PFSK-1 (cell line): ENCODE results near the gene PPA2.

Experiments
- POLR2AphosphoS5 ChIP-seq: IDR thresholded peaks from 2 replicates; pipeline ENCODE4 v1.6.1; 2012; ENCODE audit warnings: low read depth, mild to moderate bottlenecking, control low read depth, low read length, moderate library complexity
- SIN3A ChIP-seq: IDR thresholded peaks from 2 replicates; pipeline ENCODE4 v1.6.1; 2012; ENCODE audit warnings: mild to moderate bottlenecking, low read length, moderate library complexity, borderline replicate concordance; ENCODE audit not compliant: insufficient read depth
- TAF1 ChIP-seq: IDR thresholded peaks from 2 replicates; pipeline ENCODE4 v1.6.1; 2012; ENCODE audit warnings: low read length, control low read depth, borderline replicate concordance; ENCODE audit not compliant: insufficient read depth
- TF ChIP-seq, protein P1 (sequence below), 2 experiments: IDR thresholded peaks; 2 replicates each; pipeline versions ENCODE4 v1.6.1 to v1.8.0; 2011 to 2012; ENCODE audit warnings: low read depth in 2 of 2, low read length in 2 of 2, control low read depth in 1 of 2, inconsistent platforms in 1 of 2, mild to moderate bottlenecking in 1 of 2, moderate library complexity in 1 of 2; ENCODE audit not compliant: insufficient read depth in 1 of 2

DNA sequence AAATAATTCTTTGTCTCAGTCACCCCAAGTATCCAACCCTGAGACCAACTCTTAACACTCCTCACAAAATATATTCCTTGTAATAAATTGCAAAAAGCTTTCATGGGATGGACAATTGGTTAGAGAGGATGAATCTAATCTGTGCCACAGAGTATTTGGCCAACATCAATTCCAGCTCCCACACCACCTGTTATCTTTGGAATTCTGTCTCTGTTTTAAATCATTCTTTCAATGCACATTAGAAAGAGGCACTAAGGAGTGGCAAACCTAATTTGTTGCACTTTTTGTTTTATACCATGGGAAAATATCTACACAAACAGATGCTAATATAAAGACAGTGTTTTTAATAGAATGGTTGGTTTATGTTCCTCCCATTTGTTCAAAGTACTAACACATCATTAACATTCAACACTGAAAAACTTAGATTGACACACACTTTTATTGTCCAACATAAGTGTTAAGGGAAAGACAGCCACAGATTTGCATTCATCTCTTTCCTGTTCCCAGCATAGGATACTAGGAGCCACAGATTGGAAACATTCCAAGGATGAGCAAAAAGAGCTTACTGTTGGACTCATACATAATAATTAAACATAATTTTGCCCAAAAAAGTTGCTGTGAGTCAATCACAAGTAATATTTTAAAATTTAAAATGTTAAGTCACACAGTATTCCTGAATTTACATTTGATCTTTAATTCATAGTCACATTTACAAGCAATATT, 116.4 kb downstream of the PPA2 start:
- TF ChIP-seq POLR2AphosphoS5 (no peak), TAF1 (no peak), SIN3A (no peak)
- TF ChIP-seq, protein P1, sequence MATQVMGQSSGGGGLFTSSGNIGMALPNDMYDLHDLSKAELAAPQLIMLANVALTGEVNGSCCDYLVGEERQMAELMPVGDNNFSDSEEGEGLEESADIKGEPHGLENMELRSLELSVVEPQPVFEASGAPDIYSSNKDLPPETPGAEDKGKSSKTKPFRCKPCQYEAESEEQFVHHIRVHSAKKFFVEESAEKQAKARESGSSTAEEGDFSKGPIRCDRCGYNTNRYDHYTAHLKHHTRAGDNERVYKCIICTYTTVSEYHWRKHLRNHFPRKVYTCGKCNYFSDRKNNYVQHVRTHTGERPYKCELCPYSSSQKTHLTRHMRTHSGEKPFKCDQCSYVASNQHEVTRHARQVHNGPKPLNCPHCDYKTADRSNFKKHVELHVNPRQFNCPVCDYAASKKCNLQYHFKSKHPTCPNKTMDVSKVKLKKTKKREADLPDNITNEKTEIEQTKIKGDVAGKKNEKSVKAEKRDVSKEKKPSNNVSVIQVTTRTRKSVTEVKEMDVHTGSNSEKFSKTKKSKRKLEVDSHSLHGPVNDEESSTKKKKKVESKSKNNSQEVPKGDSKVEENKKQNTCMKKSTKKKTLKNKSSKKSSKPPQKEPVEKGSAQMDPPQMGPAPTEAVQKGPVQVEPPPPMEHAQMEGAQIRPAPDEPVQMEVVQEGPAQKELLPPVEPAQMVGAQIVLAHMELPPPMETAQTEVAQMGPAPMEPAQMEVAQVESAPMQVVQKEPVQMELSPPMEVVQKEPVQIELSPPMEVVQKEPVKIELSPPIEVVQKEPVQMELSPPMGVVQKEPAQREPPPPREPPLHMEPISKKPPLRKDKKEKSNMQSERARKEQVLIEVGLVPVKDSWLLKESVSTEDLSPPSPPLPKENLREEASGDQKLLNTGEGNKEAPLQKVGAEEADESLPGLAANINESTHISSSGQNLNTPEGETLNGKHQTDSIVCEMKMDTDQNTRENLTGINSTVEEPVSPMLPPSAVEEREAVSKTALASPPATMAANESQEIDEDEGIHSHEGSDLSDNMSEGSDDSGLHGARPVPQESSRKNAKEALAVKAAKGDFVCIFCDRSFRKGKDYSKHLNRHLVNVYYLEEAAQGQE (IDR thresholded peaks at IDR 0.05; ENCODE audit: insufficient read depth in 1 of 2, low read depth in 2 of 2, low read length in 2 of 2), result no peak
